ENCODE data around the gene DQX1.

Gene DQX1

DNA sequence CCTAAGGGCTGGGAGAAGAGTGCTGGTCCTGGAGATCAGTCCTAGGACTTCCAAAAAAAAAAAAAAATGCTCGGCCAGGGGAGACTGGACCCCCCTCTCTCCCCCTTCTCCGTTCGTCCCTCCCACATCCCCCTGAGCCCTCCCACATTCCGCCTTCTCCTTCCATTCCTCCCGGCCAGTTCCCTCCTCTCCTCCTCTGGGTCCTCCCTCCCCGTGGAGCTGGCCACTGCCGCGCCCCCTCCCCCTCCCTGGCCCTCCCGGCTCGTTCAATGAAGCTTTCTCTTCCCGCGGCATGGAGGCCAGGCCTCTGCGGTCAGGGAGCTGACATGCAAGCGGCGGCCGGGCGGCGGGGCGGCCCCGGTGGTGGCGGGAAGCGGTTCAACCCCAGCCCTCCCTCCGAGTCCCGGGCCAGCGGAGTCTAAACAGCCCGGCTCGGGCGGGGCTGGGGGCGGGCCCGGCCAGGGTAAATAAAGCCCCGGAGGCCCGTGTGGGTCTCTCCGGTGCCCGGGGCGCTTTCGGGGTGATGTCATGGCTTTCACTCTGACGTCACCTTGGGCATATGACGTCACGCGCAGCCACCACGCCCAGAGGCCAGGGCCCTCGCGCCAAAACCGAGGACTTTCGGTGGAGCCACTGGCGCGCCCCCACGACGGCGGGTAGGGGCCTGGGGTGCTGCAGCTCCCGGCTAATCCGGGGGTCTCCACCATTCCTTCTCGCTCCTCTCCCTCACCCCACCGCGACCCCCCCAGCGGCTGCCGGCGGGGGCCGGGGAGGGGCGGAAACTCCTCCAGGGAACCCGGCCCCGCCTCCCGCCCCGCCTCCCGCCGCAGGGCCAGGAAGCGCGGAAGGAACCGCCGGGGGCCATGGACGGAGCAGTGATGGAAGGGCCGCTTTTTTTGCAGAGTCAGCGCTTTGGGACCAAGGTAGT lies 28.1 kb upstream of the DQX1 start, which contains the start of the genes DOK1 and LOXL3:
Gene DOK1, plus strand, starts transcription at position 829 of the 928 bp plus-strand sequence. Its CDS starts 35 bp downstream, at position 864.
Gene LOXL3, minus strand, starts transcription at position 51 of the 928 bp plus-strand sequence. CDS start 1,308 bp downstream, outside the sequence.
- peak; percentile 94 for DNase-seq (ENCODE audit: low spot score)

DNA sequence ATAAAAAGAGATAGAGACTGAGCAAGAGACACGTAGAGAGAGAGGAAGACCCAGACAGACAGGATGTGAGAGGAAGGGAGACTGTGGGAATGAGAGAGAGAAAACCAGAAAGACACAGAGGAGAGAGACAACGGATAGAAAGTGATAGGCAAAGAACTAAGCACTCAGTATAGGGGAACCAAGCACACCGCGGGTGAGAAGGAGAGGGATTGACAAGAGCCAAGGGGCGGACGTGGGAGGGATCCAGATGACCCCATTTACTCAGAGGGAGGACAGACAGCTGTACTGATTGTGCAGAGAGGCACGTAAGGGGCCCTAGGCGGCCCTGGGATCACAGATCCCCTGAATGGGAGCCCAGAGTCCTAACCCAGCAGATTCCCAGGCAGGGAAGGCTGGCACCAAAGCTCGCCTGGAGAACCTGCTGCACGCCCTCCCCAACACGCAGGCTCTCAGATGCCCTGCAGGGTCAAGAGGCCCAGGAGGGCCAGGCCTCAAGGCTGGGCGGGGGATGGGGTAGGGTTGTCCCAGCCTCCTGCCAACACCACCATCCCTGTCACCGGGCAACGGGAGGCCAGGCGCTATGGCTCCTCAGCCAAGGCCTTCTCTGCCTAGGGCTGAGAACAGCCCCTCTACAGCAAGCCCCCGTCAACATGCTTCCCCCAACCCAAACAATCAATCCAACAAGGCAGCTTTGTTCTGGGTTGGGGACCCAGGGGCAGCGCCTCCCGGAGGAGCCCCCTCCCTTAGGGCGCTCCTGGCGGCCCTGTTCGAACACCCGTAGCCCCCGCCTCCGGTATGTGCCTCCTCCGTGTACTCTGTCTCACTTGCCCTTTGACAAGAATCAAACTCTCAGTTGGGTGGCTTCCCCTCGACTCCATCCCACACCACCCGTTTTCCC lies 27.1 kb upstream of the DQX1 start:
- DNase-seq (ENCODE audit: low spot score) = peak; percentile 59

DNA sequence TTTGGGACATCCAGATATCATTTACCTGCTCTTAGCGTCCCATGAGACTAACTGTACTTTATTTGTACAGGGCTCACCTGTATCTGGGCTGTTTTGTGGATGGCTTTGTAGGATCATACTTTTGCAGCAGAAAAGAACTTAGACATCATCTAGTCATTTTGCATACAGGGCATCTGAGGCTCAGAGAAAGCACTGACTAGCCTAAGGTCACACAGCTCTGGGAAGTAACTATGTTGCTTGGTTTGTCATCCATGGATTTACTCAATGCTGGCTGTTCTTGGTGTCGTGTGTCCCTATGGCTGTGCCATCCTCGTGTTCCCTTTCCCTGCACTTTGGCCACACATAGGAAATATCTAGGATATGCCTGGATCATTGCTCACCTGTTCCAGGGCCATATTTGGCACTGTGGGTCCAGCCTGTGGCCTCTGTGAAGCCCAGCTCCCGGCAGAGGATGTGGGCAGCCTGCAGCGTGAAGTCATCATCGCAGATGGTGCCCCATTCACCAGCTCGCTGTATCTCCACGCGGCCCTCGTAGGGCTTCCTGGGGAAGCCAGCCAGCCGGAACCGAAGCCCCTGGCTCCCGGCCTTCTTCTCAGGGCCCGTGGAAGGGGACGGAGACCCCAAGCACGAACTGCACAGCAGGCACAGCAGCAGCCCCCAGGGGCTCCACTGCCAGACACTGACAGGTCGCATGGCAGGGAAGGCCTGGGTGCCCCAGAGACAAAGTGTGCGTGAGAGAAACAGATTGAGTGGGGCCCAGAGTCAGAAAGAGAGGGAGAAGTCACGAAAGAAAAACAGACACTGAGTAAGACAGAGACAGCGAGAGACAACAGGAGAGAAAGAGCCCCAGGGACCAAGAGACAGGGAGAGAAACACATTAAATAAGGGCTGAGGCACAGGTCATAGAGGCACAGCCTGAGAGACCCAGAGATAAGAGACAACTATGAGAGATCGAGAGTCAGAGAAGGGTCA lies 26.2 kb upstream of the DQX1 start:
- DNase-seq (ENCODE audit: low spot score) = no peak

DNA sequence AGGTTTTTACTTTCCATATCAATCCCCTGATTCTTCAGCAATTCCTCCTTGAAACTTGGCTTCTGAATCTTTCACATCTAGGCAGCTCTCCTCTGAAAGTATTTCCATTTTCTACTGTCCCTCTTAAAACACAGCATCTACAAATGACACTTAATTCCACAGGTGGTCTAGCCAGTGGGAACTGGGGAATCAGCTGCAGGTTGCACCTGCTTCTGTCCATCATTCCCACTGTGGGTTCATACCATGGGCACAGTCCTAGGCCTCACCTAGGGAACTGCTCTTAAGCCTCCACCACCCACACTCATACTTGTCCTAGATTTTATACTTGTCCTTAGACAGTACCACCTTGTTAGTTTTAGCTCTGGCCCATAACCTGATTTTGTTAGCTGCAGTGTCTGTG lies 25.5 kb upstream of the DQX1 start:
- no peak for DNase-seq (ENCODE audit: low spot score)

DNA sequence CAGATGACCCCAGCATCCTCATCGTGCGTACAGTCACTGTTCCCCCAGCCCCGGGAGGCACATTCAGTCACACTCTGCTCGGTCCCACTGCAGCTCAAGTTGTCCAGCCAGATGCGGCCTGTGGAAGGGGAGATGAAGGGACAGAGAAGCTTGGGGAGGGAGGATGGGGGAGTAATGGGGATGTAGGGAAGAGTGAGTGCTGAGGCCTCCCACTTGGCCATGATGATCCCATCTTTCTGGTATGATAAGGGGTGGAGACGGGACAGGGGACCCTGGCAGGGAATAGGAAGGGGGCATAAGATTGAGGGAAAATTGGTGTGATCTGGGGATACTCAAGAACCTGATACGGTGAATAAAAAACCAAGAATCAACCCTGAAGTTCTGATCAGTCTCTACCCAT lies 24.2 kb upstream of the DQX1 start:
- DNase-seq (ENCODE audit: low spot score) = no peak

DNA sequence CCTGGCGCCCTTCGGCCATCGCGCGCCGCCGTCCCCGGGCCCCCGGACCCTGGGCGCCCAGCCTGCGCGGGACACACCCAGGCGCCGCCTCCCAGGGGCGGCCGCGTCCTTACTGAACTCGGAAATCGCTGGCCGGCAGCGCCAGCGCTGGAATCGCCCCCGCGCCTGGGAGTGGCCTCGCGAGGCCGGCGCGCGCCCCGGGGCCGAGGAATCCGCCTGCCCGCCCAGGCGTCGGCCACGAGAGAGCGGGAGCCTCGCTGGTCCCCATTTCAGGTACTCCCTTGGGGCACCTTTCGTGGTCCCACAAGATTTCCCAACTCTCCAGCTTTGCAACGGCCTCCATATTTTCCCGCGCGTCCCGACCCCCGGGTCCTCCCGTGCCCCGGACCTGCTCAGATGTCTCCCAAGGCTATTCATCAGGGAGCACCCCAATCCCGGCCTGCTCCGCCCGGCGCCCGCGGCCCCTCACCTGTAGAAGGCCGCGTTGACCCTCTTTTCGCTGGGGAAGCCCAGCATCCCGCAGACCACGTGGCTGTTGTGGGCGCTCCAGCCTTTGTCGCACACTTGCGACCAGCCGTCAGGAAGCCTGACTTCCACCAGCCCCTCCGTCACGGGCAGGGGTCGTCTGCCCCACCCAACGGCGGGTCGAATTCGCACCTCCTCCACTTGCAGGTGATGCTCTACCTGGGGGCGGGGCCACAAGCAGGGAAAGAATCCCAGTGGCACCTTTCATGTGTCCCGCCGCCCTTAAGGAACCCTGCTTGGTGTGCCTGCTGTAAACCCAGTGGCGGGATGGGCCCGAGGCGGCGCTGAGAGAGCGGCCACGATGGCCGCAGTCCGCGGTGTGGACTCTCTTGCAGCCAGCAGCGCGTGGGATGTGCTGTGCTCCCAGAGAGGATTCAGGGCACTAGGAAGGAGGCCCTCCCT lies 23.1 kb upstream of the DQX1 start:
- DNase-seq (ENCODE audit: low spot score) = peak; percentile 88

DNA sequence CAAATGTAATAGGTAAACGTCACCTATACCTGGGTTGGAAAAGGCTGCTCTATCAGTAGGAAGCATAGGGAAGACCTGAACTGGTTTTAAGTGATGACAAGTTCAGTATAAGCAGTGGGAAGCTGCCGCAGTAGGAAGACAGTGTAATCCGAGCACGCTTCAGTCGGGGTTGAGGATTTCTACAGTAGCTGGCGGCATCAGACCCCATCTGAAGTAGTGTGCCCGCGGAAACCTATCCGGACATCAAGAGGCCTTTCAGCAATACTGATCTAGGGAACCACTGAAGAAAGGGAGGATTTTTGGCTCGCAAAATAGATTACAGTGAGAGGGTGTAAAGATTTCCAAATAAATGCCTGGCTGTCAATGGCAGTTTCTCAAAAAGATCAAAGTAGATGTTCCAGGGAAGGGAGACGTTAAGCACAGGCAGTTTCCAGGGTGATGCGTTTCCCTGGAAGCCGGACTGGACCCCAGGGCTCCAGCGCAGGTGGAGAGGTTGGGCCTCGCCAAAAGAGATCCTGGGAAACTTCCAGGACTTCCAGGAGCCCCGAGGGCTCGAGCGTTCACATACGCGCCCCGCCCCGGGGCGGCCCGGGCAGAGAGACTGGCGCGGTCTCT lies 22.4 kb upstream of the DQX1 start:
- no peak for DNase-seq (ENCODE audit: low spot score)

DNA sequence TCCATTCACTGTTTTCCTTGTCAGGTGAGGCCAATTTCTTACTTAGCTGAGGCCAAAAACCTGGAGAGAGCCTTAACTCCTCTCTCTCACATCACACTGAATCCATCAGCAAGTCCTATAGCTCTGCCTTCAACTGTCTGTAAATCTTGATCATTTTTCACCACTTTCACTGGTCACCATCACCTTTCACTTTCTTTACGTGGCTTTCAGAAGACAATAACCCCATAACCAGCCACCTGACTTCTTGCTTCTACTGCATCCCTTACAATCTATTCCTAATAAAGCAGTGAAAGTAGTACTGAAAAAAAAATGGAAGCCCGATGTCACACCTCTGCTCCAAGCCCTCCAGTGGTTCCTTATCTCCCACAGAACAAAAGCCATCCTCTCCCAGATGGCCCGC lies 20.0 kb upstream of the DQX1 start:
- DNase-seq (ENCODE audit: low spot score) = no peak

DNA sequence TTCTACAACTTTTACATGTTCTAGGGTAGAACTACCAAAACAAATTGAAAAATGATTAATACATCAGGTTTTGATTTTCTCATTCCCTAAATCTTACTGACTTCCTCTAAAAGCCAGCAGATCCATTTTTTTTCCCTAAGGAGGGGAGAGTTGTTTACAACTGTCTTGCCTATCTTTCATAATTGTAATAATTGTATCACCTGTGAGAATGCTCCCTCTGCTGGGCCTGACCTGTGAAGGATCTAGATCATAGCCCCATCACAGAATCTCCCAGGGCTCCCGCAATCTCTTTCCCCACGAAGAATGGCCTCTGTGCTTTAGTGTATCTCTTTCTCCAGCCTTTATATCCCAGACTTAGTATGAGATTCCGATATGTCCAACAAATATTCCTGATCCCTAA lies 18.6 kb upstream of the DQX1 start:
- DNase-seq (ENCODE audit: low spot score) = no peak

DNA sequence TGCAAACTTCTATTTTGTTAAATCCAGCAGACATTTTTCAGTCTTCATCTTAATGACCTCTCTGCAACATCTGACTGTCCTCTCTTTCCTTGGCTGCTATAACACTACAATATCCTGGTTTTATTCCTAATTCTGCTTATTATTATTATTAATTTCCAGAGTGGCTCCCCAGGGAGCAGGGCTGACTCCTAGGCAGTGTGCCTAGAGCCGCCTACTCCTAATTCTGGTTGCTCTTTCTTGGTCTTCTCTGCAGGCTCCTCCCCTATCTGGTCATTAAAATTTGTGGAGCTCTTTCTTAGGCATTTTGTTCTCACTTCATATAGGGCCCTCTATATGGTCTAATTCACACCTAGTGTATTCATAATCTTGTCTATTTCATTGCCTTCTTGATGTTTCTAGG lies 16.9 kb upstream of the DQX1 start:
- DNase-seq (ENCODE audit: low spot score) = no peak

DNA sequence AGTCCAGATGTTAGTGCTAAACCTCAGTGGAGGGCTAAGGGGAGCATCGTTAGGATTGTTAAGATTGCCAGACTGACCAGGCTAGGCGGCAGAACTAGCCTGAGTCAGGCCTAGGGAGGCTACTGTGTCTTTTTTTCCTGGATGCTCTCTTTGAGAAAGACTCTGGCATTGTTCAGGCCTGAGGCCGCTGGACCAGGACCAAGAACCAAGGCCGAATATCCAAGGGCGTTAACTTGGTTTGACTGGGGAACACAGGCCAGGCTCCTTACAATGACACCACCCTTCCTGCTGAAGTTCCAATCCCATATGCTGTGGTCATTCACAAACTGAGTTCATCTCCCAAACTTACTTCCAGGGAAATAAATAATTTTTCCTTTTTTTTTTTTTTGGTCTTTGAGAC lies 14.3 kb upstream of the DQX1 start:
- DNase-seq (ENCODE audit: low spot score) = no peak

DNA sequence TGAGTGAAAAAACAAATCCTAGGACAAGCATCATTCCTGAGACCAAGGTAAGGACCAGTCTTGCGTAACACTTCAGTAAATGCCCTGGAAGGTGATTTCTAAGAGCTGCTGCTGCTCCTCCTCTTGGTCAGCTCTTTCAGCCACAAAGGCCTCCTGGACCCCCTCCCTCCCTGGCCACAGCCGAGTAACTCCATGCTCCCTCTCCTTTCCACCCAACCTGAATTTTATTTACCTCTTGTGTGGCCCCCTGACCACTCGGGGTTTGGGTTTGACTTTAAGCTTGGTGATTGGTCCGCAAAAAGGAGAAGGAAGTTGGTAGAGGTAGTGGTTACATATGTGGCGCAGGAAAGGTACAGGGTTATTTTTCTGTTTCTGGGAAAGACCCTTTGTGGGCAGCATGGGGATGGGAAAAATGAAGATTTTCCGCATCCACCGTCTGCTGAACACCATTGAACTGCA lies 12.9 kb upstream of the DQX1 start:
- DNase-seq (ENCODE audit: low spot score) = no peak

DNA sequence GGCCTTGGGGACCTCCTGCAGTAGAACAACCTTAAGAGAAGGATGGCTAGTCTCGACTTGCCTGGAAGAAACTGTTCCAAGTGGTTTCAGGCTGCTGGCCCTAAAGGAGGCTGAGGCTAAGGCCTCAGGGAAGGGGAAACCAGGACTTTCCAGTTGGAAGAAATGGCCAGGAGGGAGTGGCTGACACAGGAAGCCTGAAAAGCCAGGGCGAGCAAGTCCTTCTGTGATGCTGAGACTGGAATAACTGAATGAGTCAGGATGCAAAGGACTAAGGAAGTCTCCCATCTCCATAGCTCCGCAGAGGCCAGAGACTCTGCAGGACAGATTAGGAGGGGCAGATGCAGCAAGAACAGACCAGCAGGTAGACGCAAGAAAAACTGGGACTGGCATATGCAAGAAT lies 11.1 kb upstream of the DQX1 start:
- no peak for DNase-seq (ENCODE audit: low spot score)

DNA sequence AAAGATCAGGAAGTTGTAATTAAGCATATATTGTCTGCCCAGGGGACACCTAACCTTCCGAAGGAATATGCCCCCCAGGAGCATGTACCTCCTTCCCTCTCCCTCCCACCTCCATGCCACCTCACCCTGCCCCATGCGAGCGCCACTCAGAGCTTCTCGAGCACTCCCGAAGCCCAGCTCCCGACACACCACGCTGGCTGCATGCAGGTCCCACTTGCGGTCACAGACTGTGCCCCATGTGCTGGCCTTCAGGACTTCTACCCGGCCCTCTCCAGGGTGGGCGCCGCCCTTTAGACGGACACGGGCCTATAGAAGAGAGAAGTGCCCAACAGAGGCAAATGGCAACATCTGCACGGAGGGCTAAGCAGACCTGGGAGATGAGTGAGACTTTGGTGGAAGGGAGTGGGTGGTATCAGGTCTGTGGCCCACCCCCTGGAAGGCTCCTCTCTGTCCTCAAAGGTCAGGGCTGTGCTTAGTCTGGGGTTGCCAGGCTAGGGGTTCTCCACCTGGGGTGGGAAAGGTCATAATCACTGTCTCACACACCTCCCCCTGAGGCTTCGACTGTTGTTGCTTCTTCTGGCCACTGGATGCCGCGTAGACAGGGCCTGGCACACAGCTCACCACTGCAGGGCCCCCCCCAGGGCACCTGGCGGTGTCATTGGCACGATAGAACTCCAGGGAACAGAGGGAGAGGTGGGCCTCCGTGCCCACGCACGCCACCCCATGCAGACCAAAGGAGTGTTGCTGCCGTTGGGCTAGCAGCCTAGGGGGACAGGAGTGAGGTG lies 10.3 kb upstream of the DQX1 start:
- no peak for DNase-seq (ENCODE audit: low spot score)

DNA sequence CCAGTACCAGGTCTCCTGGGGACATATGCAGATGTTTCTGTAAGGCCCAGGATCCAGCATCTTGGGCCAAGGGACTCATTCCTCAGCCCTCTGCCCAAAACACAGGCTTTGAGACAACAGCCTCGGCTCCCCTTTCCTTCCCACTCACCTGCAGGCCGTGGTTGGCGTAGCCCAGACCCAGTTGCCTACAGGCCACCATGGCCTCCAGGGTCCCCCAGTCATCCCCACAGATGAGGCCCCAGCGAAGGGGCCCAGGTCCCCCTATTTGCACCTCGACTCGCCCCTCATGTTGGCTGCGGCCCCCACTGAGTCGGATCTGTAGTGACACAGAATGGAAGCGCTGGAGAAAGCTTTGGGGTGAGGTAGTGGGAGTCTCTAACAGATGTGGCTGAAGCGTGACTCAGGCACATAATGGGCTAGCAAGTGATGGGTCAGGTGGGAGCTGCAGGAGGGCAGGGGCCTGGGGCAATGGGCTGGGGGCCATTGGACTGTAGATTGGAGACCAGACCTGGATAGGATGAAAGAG lies 9.5 kb upstream of the DQX1 start:
- DNase-seq (ENCODE audit: low spot score) = no peak

DNA sequence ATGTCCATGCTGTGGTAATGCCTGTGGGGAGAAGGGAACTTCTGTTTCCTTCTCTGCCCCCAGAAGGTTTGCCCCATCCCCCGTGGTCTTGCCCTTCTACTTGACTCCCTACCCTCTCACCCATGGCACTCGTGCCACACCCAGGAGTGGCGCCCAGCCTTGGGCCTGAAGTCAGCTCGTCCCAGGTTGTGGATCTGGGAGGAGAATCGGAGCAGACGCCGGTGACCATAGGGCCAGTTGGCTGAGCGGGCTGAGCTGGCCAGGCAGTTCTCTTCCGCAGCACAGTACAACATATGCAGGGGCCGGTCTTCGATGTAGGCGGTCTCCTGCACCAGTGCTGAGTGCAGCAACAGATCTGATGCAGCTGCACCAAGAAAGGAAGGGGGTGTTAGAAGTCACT lies 8.4 kb upstream of the DQX1 start:
- no peak for DNase-seq (ENCODE audit: low spot score)

DNA sequence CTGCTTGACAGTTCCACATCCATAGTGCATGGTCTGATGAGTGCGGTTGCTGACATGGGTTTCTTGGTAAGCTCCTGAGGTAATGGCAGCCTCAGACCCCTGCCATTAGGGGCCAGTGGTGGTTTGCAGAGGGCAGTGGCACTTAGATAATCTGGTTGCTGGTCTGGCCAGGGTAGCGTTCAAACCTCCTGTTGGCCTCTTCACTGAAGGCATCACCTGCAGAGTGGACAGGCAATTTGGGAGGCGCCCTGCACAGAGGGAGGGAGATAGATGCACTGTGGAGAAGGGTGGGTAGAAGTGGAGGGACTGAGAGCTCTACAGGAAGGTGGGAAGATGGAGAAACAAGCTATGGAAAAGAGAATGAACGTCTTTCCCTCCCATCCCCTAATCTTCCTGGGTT lies 7.4 kb upstream of the DQX1 start:
- no peak for DNase-seq (ENCODE audit: low spot score)

DNA sequence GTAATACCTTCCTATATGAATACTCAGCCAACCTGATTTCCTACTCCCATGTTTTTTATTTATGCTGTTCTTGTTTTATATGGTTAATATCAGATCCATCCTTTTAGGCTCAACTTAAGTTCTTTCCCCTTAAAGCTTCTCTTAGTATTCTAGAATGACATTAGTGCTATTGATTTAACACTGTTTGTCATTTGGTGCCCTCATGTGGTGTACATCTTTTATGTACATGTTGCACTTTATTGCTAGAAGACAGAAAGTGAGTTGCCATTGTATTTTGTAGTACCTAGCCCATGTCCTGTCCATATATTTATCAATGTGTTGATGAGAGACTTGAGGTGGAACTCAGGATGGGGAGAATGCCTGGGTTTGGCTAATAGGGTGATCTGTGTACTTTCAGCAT lies 6.2 kb upstream of the DQX1 start:
- DNase-seq (ENCODE audit: low spot score) = peak; percentile 40

DNA sequence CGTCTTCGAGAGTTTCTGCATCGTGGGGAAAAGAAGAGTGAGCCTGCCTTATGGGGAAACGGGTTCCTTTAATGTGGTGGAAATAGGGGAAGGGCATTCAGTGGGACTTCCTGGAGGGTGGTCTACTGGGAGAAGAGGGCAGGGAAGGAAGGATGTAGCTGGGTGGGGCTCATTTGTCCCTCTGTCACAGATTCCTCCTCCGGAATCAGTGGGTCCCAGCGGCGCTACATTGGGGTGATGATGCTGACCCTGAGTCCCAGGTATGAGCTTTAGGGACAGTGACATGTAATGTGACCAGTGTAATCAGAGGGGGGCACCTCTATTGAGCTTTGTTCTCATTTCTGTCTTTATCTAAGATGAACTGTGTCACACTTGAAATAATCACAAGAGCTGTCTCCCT lies 5.6 kb upstream of the DQX1 start:
- DNase-seq (ENCODE audit: low spot score) = no peak
